NB4 (cell line): ENCODE data around the gene CCDC159.

ENCODE experiments used
- DNase-seq: peaks from one replicate; pipeline ENCODE4 v3.0.0; 2010; ENCODE audit warnings: low read depth
- H3K4me3 ChIP-seq: one replicate; pipeline ENCODE4 v1.5.1; 2011; ENCODE audit warnings: mild to moderate bottlenecking, low read depth, low read length, moderate library complexity
- MYC ChIP-seq: IDR thresholded peaks from 2 replicates; pipeline ENCODE4 v1.6.1; 2011; ENCODE audit warnings: low read depth, low read length
- POLR2A ChIP-seq: IDR thresholded peaks from 2 replicates; pipeline ENCODE4 v1.6.1; 2011; ENCODE audit warnings: mild to moderate bottlenecking; ENCODE audit not compliant: insufficient read length; ENCODE audit errors: extremely low read depth
- TF ChIP-seq, protein P1 (sequence below): IDR thresholded peaks from 2 replicates; pipeline ENCODE4 v1.6.1; 2011; ENCODE audit warnings: low read depth, low read length
- TF ChIP-seq, protein P2 (sequence below): IDR thresholded peaks from one replicate; pipeline ENCODE4 v1.5.1; 2012; ENCODE audit warnings: low read depth, low read length

CCDC159 gene

GRCh38 chr19:11364935-11365334 lies 18.6 kb downstream of the CCDC159 start:
- no peak for DNase-seq
- TF ChIP-seq, protein P1, sequence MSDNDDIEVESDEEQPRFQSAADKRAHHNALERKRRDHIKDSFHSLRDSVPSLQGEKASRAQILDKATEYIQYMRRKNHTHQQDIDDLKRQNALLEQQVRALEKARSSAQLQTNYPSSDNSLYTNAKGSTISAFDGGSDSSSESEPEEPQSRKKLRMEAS, result no peak
- TF ChIP-seq, protein P2, sequence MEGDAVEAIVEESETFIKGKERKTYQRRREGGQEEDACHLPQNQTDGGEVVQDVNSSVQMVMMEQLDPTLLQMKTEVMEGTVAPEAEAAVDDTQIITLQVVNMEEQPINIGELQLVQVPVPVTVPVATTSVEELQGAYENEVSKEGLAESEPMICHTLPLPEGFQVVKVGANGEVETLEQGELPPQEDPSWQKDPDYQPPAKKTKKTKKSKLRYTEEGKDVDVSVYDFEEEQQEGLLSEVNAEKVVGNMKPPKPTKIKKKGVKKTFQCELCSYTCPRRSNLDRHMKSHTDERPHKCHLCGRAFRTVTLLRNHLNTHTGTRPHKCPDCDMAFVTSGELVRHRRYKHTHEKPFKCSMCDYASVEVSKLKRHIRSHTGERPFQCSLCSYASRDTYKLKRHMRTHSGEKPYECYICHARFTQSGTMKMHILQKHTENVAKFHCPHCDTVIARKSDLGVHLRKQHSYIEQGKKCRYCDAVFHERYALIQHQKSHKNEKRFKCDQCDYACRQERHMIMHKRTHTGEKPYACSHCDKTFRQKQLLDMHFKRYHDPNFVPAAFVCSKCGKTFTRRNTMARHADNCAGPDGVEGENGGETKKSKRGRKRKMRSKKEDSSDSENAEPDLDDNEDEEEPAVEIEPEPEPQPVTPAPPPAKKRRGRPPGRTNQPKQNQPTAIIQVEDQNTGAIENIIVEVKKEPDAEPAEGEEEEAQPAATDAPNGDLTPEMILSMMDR, result no peak
- TF ChIP-seq MYC (no peak), POLR2A (no peak)
- H3K4me3 ChIP-seq, result no peak overlapping the region

DNA sequence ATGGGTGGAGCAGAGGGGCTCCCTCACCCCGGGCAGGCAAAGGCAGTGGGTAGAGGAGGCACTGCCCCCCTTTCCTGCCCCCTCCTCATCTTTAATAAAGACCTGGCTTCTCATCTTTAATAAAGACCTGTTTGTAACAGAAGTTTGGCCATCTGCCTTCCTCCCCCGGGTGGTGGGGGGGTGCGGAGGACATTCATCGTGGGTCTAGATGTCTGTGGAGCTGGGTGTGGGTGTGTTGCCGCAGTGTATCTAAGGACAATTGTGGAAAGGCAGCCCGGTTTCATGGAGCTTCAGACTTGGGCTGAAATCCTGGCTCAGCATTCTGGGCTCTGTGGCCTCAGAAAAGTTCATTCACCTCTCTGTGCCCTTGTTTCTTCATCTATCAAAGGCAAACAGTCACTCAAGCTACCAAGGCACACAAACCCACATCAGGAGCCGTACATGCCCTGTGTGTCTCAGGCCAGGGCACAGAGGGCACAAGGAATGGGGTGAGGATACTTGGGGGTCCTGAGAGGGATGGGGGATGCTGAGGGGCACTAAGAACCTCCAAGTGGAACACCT lies 19.3 kb downstream of the CCDC159 start:
- no peak overlapping the region for H3K4me3 ChIP-seq
- DNase-seq, result no peak

DNA sequence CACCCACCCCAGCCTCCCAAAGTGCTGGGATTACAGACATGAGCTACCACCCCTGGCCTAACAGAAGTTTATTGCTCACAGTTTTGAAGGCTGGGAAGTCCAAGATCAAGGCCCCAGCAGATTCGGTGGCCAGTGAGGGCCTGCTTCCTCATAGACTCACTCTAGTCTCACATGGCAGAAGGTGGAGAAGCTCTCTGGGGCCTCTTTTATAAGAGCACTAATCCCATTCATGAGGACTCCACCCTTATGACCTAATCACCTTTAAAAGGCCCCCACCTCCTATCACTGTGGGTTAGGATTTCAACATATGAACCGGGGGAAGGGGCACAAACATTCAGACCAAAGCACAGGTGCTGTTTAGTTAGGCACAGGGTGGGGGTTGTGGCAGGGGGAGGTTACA lies 21.2 kb downstream of the CCDC159 start:
- TF ChIP-seq MYC (no peak), POLR2A (no peak)
- TF ChIP-seq, protein P2, result no peak
- no peak for DNase-seq
- H3K4me3 ChIP-seq, result no peak overlapping the region

More for the DNA sequence above, 19.3 kb downstream of the CCDC159 start:
- TF ChIP-seq, protein P1, result no peak
- TF ChIP-seq MYC, result no peak

GRCh38 chr19:11370744-11371143 lies 24.4 kb downstream of the CCDC159 start:
- DNase-seq, result no peak
- TF ChIP-seq POLR2A (no peak), MYC (no peak)
- TF ChIP-seq, protein P2, result no peak
- TF ChIP-seq, protein P1, result no peak
- H3K4me3 ChIP-seq, result no peak overlapping the region

GRCh38 chr19:11373166-11373884 lies 27.0 kb downstream of the CCDC159 start:
- TF ChIP-seq MYC, result no peak
- TF ChIP-seq, protein P2, result no peak
- no peak for TF ChIP-seq POLR2A
- H3K4me3 ChIP-seq, result peak overlapping the region; percentile 60
- peak; percentile 43 for DNase-seq

GRCh38 chr19:11373885-11374432 lies 27.6 kb downstream of the CCDC159 start:
- H3K4me3 ChIP-seq, result peak overlapping the region; percentile 60
- DNase-seq, result peak; percentile 60
- no peak for TF ChIP-seq POLR2A
- TF ChIP-seq, protein P1, result no peak
- TF ChIP-seq, protein P2, result no peak
- TF ChIP-seq MYC, result no peak
